ENCODE measurements around the gene BDH1. TPM values are rescaled to one million over a fixed set of nuclear protein-coding genes. Genes with fewer than 3 reads are reported as not detected.
A peak's percentile ranks its signal among the peaks of the same experiment; 100 is the strongest.

The BDH1 gene
- total and polyA plus RNA-seq, 2 of the 8 experiments (the other 6 are each of a cell fraction or from before 2014, with no cell fraction given), result 27.2 to 28.1 TPM

- Histone ChIP-seq H4K5ac (ENCODE audit: insufficient read length, low read depth, low read length) (peak overlapping the region; percentile 21), H3K27me3 (replicated peaks in 1 of 4; ENCODE audit: control insufficient read depth in 3 of 4, extremely low read depth in 1 of 4, insufficient read depth in 3 of 4, low read length in 3 of 4) (no peaks in the 10 kb centered on the region), H2BK15ac (ENCODE audit: low read length) (peak overlapping the region; percentile 65; the same call in 1 of the 2 replicates), H2BK20ac (ENCODE audit: low read length) (no peak overlapping the region), H3K23ac (ENCODE audit: insufficient read length) (no peak overlapping the region), H3K4me2 (ENCODE audit: insufficient read depth in 1 of 2, low read depth in 2 of 2, low read length in 2 of 2) (peak overlapping the region; percentile 29 to 35; a peak in 2 of 4 replicates), H3K14ac (ENCODE audit: insufficient read length) (no peak overlapping the region), H3K27ac (ENCODE audit: low read depth, low read length) (no peak overlapping the region; the same call in 1 of the 2 replicates), H3K4me1 (replicated peaks in 1 of 4; ENCODE audit: control insufficient read depth in 3 of 4, insufficient read depth in 4 of 4, low read length in 3 of 4) (peaks cover 0 to 18% (median 15%) of the 10 kb centered on the region in 4 experiments; a peak in 6 of 7 replicates), H3K4me3 (ENCODE audit: extremely low read depth in 1 of 4, insufficient read depth in 2 of 4, low read depth in 3 of 4, low read length in 4 of 4) (no peak overlapping the region; a peak in 1 of 8 replicates), H2BK120ac (replicated peaks; ENCODE audit: low read depth, low read length) (peak overlapping the region; percentile 85), H4K8ac (ENCODE audit: extremely low read depth, insufficient read depth, low read length) (0 out of 2 replicates have a peak overlapping the region, but pooled peaks have one; percentile 59), H2BK5ac (ENCODE audit: low read depth, low read length) (peak overlapping the region; percentile 44; the same call in 1 of the 2 replicates), H2AFZ (ENCODE audit: low read length) (no peak overlapping the region), H3K18ac (ENCODE audit: extremely low read depth, low read length) (no peak overlapping the region; the same call in 1 of the 2 replicates), H4K20me1 (replicated peaks in 1 of 2; ENCODE audit: control insufficient read depth in 1 of 2, insufficient read depth in 2 of 2, low read length in 2 of 2) (no peaks in the 10 kb centered on the region), H3K4ac (replicated peaks; ENCODE audit: insufficient read length, low read depth, low read length) (peak overlapping the region; percentile 24), H2BK12ac (ENCODE audit: low read depth, low read length) (peak overlapping the region; percentile 68; the same call in 1 of the 2 replicates), H3K56ac (replicated peaks; ENCODE audit: insufficient read length, low read depth, low read length) (no peak overlapping the region), H3K9ac (replicated peaks in 1 of 4; ENCODE audit: extremely low read depth in 1 of 4, low read depth in 3 of 4, low read length in 3 of 4) (no peak overlapping the region), H3K36me3 (ENCODE audit: control insufficient read depth in 2 of 4, insufficient read depth in 4 of 4, low read length in 3 of 4) (no peaks in the 10 kb centered on the region), H3K23me2 (ENCODE audit: low read depth, low read length) (no peaks in the 10 kb centered on the region), H3K9me3 (ENCODE audit: insufficient read depth in 2 of 2, low read depth in 1 of 2, low read length in 1 of 2) (no peaks in the 10 kb centered on the region), H3K79me1 (ENCODE audit: low read depth, low read length) (no peaks in the 10 kb centered on the region), H4K91ac (replicated peaks; ENCODE audit: insufficient read length, low read length) (peak overlapping the region; percentile 51), H3K79me2 (ENCODE audit: control insufficient read depth in 1 of 2, insufficient read depth in 2 of 2, low read length in 2 of 2) (no peaks in the 10 kb centered on the region), H2AK5ac (ENCODE audit: low read depth, low read length) (no peak overlapping the region; the same call in 1 of the 2 replicates)
- no peak for FAIRE-seq
- POLR2A ChIA-PET (ENCODE audit: partially characterized antibody), result interaction anchor here (0.6 to 2.2 kb wide), 4 partner anchors 14 to 31 kb away, joined by 3 to 7 read pairs (median 4); no protein-coding TSS in a partner anchor
- CTCF ChIA-PET (ENCODE audit: partially characterized antibody), result interaction anchor here (0.9 to 3.4 kb wide), 6 partner anchors 10 to 542 kb away, joined by 3 to 23 read pairs (median 4); no protein-coding TSS in a partner anchor
- no peak for DNase-seq (ENCODE audit: low read depth in 1 of 2, low spot score in 2 of 2)
- 86% methylated on average over 18 of the region's 18 CpGs; no CpG with 5 or more reads in 1 of the 2 experiments for WGBS, 2 experiments (ENCODE audit: extremely low coverage in 1 of 2, insufficient coverage in 1 of 2, insufficient read length in 1 of 2, insufficient replicate concordance in 2 of 2, low coverage in 1 of 2, low lambda C conversion rate in 2 of 2, missing lambda C conversion rate in 1 of 2)
- no peak for TF ChIP-seq CREB1 (IDR thresholded peaks at IDR 0.05)
- TF ChIP-seq POU5F1 (IDR thresholded peaks at IDR 0.05; ENCODE audit: low read depth, low read length), result no peak
- TF ChIP-seq EP300 (IDR thresholded peaks at IDR 0.05; ENCODE audit: borderline replicate concordance in 1 of 2, low read depth in 2 of 2, low read length in 2 of 2), result no peak
- no peak for TF ChIP-seq CTBP2 (IDR thresholded peaks at IDR 0.05; ENCODE audit: borderline replicate concordance, insufficient read depth, insufficient read length, low read length)
- TF ChIP-seq JUN (IDR thresholded peaks at IDR 0.05; ENCODE audit: low read depth, low read length), result no peak
- TF ChIP-seq ATF3 (IDR thresholded peaks at IDR 0.05; ENCODE audit: insufficient read depth, low read depth, low read length), result no peak
- TF ChIP-seq JUND (IDR thresholded peaks at IDR 0.05; ENCODE audit: low read length), result no peak
- no peak for TF ChIP-seq KDM1A (IDR thresholded peaks at IDR 0.05; ENCODE audit: borderline replicate concordance, low read length)
- no peak for TF ChIP-seq SUZ12 (IDR thresholded peaks at IDR 0.05; ENCODE audit: low read length)
- TF ChIP-seq RBBP5 (IDR thresholded peaks at IDR 0.05; ENCODE audit: borderline replicate concordance, low read depth, low read length), result no peak
Measured at GRCh38 chr3:197521277-197522182, 34.2 kb downstream of the BDH1 start.
